ENCODE measurements around the gene C22orf15.
A peak's percentile ranks its signal among the peaks of the same experiment; 100 is the strongest.

The C22orf15 gene

DNA sequence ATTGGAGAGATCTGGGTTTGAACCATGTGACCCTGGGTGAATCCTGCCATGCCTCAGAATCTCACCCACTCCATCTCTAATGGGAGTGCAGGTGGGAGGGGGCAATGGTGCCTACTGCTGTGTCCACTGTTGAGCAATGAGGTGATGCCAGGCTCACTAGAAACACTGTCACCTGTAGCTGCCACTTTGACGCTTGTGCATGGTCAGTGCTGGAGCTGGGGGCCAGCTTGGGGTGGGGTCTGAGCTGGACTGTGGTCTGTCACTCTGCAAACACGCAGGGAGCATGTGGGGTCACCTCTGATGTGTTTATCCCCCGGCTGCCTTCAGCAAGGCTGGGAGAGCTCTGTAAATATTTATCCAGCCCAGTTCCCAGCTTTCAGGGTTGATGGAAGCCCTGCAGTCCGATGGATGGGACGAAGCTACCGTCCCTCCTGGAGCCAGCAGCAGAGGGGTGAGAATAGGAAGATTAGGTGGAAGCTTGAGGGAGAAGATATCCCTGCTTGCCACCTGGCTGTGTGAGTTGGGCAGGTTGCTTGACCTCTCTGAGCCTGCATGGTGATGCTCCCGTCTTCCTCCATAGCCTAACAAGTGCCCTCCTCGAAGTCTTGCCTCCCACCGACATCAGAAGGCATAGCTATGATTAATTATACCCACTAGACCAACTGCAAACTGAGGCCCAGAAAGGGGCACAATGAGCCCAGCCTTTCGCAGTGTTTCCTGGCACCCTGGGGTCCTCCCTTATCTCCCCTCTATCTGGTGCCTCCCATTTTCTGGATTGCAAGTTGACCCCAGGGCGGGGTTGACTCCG lies 11.5 kb downstream of the C22orf15 start:
- DNase-seq (ENCODE audit: low read depth) = no peak
- H3K4me3 ChIP-seq (ENCODE audit: low read length) = no peak overlapping the region
- TF ChIP-seq, protein P1, sequence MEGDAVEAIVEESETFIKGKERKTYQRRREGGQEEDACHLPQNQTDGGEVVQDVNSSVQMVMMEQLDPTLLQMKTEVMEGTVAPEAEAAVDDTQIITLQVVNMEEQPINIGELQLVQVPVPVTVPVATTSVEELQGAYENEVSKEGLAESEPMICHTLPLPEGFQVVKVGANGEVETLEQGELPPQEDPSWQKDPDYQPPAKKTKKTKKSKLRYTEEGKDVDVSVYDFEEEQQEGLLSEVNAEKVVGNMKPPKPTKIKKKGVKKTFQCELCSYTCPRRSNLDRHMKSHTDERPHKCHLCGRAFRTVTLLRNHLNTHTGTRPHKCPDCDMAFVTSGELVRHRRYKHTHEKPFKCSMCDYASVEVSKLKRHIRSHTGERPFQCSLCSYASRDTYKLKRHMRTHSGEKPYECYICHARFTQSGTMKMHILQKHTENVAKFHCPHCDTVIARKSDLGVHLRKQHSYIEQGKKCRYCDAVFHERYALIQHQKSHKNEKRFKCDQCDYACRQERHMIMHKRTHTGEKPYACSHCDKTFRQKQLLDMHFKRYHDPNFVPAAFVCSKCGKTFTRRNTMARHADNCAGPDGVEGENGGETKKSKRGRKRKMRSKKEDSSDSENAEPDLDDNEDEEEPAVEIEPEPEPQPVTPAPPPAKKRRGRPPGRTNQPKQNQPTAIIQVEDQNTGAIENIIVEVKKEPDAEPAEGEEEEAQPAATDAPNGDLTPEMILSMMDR (conservative IDR thresholded peaks at IDR 0.05; ENCODE audit: low read depth, low read length) = no peak

DNA sequence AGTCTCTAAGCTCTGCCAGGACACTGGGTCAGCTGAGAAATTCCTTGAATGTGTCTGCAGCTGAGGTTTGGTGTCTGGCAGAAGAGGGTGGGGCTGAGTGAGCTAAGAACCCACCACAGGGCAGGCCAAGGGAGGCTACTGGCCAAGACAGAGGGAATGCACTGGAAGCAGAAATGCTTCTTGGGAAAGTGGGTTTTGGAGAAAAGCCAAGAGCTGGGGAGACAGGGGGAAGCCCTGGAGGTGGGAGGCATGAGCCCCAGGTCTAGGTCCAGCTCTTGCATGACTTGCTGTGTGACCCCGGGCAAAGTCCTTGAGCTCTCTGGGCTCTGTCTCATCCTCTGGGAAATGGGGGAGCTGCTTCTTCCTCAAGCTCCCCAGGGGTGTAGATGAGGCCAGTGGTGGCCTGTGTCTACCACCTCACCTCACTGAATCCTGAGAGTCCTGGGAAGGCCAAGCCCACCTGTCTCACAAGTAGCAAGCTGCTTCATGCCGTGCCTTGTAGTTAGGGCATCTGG lies 12.2 kb downstream of the C22orf15 start:
- peak; percentile 76 for DNase-seq (ENCODE audit: low read depth)
- TF ChIP-seq, protein P1 (conservative IDR thresholded peaks at IDR 0.05; ENCODE audit: low read depth, low read length) = no peak

DNA sequence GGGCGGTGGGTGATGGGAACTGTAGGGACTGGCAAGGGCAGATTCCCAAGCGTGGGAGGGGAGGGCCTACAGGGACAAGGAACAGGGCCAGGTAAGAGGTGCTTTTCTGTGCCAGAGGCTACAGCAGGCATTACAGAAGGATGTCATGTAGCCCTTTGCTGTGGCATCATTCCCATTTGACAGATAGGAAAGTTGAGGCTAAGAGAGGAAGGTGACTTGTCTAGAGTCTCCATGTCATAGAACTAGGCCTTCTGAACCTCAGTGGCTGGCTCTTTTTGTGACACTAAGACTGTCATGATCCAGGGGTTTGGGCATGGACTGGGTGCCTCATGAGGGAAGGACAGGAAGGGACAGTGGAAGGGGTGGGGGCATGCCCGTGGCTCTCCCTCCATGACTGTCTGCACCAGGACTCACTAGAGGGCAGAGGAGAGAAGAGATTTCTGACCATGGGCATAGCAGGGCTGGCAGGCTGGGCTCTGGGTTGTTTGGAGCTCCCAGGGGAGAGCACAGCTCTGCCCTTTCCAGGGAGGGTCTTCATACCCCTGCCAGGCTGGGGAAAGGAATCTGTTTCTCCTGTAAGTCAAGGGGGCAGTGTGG lies 13.1 kb downstream of the C22orf15 start:
- no peak overlapping the region for H3K4me3 ChIP-seq (ENCODE audit: low read length)
- DNase-seq (ENCODE audit: low read depth) = no peak
- TF ChIP-seq, protein P1 (conservative IDR thresholded peaks at IDR 0.05; ENCODE audit: low read depth, low read length) = no peak

More for the DNA sequence above, 12.2 kb downstream of the C22orf15 start:
- H3K4me3 ChIP-seq (ENCODE audit: low read length) = no peak overlapping the region

DNA sequence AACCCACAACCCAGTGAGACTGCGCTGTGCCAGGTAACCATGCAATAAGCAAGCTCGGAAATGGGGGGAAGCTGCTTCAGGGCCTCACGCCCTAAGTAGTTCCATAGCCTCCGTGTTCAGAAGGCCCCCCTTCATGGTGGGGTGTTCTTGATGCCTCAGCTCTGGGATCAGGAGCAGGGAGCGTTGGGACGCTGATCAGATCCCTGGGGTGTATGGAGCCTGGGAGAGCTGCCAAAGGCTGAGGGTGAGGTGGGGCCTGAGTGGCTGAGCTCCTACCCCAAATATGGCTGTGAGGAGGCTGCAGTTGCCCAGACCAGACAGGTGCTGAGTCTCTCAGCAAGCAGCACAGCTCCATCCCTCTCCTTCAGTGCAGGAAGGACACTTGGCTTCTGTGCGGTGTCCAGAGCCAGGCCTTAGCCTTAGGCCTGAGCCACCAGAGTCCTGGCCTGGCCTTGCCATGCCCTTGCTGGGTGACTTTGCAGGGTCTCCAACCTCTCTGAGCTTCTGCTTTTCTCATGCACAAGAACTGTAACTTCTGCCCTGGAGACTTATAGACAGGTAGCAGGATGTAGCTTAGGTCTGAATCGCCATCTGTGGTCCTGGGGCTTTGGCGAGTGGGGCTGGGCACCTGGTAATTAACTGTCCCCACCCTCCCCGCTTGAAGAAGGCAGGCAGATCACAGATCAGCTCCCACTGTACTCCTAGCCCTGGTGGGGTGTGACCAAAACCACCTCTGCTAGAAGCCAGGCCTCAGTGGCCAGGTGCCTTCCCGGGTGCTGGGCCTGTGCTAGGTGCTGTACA lies 15.2 kb downstream of the C22orf15 start:
- DNase-seq (ENCODE audit: low read depth) = no peak
- TF ChIP-seq, protein P1 (conservative IDR thresholded peaks at IDR 0.05; ENCODE audit: low read depth, low read length) = no peak
- no peak overlapping the region for H3K4me3 ChIP-seq (ENCODE audit: low read length)

DNA sequence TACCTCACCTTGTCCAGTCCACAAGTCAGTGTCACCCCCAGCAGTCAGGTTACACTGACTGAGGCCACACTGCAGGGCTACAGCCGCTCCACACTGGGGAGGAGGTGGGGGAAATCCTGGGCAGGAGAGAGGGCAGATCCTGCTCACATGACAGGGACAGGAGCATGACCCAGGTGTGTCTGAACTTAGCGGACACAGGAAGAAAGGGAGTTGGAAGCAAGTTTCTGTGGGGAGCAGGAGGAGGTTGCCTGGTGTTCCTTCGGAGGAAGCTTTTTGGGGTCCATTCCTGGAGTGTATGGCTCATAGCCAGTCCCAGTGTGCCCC lies 15.7 kb downstream of the C22orf15 start:
- TF ChIP-seq, protein P1 (conservative IDR thresholded peaks at IDR 0.05; ENCODE audit: low read depth, low read length) = no peak
- H3K4me3 ChIP-seq (ENCODE audit: low read length) = no peak overlapping the region
- DNase-seq (ENCODE audit: low read depth) = no peak

DNA sequence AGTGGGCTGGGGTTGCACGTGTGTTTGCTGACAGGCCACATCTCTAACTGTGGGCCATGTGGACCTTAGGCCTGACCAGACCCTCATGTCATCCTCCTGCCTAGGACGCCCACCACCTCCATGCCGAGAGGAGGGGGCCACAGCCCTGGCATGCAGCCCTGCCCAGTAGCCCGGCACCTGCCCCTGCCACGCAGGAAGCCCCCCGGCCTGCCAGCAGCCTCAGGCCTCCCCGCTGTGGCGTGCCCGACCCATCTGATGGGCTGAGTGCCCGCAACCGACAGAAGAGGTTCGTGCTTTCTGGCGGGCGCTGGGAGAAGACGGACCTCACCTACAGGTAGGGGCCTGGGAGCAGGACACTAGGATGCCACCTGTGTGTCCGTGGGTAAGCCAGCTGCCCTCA lies 16.3 kb downstream of the C22orf15 start:
- TF ChIP-seq, protein P1 (conservative IDR thresholded peaks at IDR 0.05; ENCODE audit: low read depth, low read length) = no peak
- DNase-seq (ENCODE audit: low read depth) = no peak
- no peak overlapping the region for H3K4me3 ChIP-seq (ENCODE audit: low read length)

Measured in retinal pigment epithelial cell (primary cell).